NOMO-1 treated with DMSO at 0.1 percent for 48 hours (cell line): ENCODE measurements around the gene ELAVL1.
"Not testable (repeated sequence)": the region's sequence is repeated elsewhere in the genome, so short reads cannot be mapped to it uniquely, and the experiment has no call there.

Experiments used
- DNase-seq: peaks from one replicate; lab custom pipeline; 2025; ENCODE audit not compliant: unreplicated experiment; lab: John Stamatoyannopoulos, UW

Gene ELAVL1

GRCh38 chr19:7970716-7971448, 34.6 kb downstream of the ELAVL1 start:
- DNase-seq = no peak

- DNase-seq = no peak
These were observed 35.9 kb downstream of the ELAVL1 start for GRCh38 chr19:7969555-7969939.

GRCh38 chr19:7968796-7969554, 36.5 kb downstream of the ELAVL1 start:
- DNase-seq = no peak

GRCh38 chr19:7968008-7968795, 37.2 kb downstream of the ELAVL1 start:
- no peak for DNase-seq

GRCh38 chr19:7965921-7966665, 39.3 kb downstream of the ELAVL1 start:
- DNase-seq = no peak

GRCh38 chr19:7965259-7965841, 40.1 kb downstream of the ELAVL1 start:
- DNase-seq = no peak

GRCh38 chr19:7963566-7963965, 41.9 kb downstream of the ELAVL1 start:
- DNase-seq = no peak

- no peak for DNase-seq
These were observed 42.7 kb downstream of the ELAVL1 start for GRCh38 chr19:7962644-7963268.

GRCh38 chr19:7961920-7962626, 43.4 kb downstream of the ELAVL1 start:
- no peak for DNase-seq

- not testable (repeated sequence) for DNase-seq
These were observed 44.4 kb downstream of the ELAVL1 start for GRCh38 chr19:7961082-7961481.

GRCh38 chr19:7959211-7959610, 46.2 kb downstream of the ELAVL1 start:
- DNase-seq = no peak

GRCh38 chr19:7955696-7956095, 49.7 kb downstream of the ELAVL1 start:
- no peak for DNase-seq

- no peak for DNase-seq
These were observed 51.9 kb downstream of the ELAVL1 start for GRCh38 chr19:7953576-7953975.

- DNase-seq = no peak
These were observed 52.4 kb downstream of the ELAVL1 start for GRCh38 chr19:7953060-7953459.

- no peak for DNase-seq
These were observed 57.5 kb downstream of the ELAVL1 start for GRCh38 chr19:7947939-7948338.

- peak; percentile 82 for DNase-seq
These were observed 61.2 kb downstream of the ELAVL1 start for GRCh38 chr19:7944177-7944761.

- peak; percentile 100 for DNase-seq
These were observed 61.8 kb downstream of the ELAVL1 start, which contains the start of gene TIMM44 for GRCh38 chr19:7943444-7944176. TSS of gene TIMM44 (minus strand) at chr19:7943666. CDS start at chr19:7943651, 15 bp downstream.

- peak; percentile 9 for DNase-seq
These were observed 62.4 kb downstream of the ELAVL1 start for GRCh38 chr19:7942981-7943443.
